Neural progenitor cell (in vitro differentiated cells): ENCODE measurements around the gene ROR2. TPM values are rescaled to one million over a fixed set of nuclear protein-coding genes. Genes with fewer than 3 reads are reported as not detected.

Experiments used
- DNase-seq: peaks from one replicate; pipeline ENCODE4 v3.0.0-alpha.2; 2016; ENCODE audit warnings: low spot score
- H2AFZ ChIP-seq: fragments of 200-600 bp; sonication (generic); replicated peaks from 2 replicates; pipeline ENCODE4 v1.6.1; 2016; ENCODE audit warnings: antibody characterized with exemption
- H3F3A ChIP-seq: fragments of 200-600 bp; sonication (generic); 2 replicates; pipeline ENCODE4 v1.6.1; 2016; ENCODE audit warnings: antibody characterized with exemption, low read depth
- H3K27ac ChIP-seq: fragments of 200-600 bp; sonication (generic); 2 replicates; pipeline ENCODE4 v1.5.1; 2016; ENCODE audit warnings: mild to moderate bottlenecking
- H3K27me3 ChIP-seq: fragments of 200-600 bp; sonication (generic); 2 replicates; pipeline ENCODE4 v1.6.1; 2016; ENCODE audit warnings: mild to moderate bottlenecking, moderate library complexity
- H3K36me3 ChIP-seq: fragments of 200-600 bp; sonication (generic); 2 replicates; pipeline ENCODE4 v1.5.1; 2016
- H3K4me1 ChIP-seq: fragments of 200-600 bp; sonication (generic); 2 replicates; pipeline ENCODE4 v1.6.1; 2016; ENCODE audit warnings: mixed run types
- H3K4me2 ChIP-seq: fragments of 200-600 bp; sonication (generic); 2 replicates; pipeline ENCODE4 v1.6.1; 2016
- H3K4me3 ChIP-seq: fragments of 200-600 bp; sonication (generic); 2 replicates; pipeline ENCODE4 v1.5.1; 2016
- H3K79me2 ChIP-seq: fragments of 200-600 bp; sonication (generic); 2 replicates; pipeline ENCODE4 v1.6.1; 2016; ENCODE audit warnings: low read depth
- H3K9ac ChIP-seq: fragments of 200-600 bp; sonication (generic); 2 replicates; pipeline ENCODE4 v1.6.1; 2016
- H3K9me3 ChIP-seq: fragments of 200-600 bp; sonication (generic); 2 replicates; pipeline ENCODE4 v1.5.1; 2016; ENCODE audit warnings: low read depth
- H4K20me1 ChIP-seq: fragments of 200-600 bp; sonication (generic); 2 replicates; pipeline ENCODE4 v1.6.1; 2016; ENCODE audit warnings: low read depth
- H3K27ac Mint-ChIP-seq: 3 replicates; pipeline ENCODE4 v1.8.0; 2021; ENCODE audit warnings: mixed read lengths
- H3K27me3 Mint-ChIP-seq: 2 replicates; pipeline ENCODE4 v1.8.0; 2022; ENCODE audit warnings: low read depth, mild to moderate bottlenecking, inconsistent platforms, moderate library complexity, mixed read lengths; ENCODE audit not compliant: insufficient read depth
- H3K36me3 Mint-ChIP-seq: 3 replicates; pipeline ENCODE4 v1.8.0; 2021; ENCODE audit warnings: mixed read lengths
- H3K4me1 Mint-ChIP-seq: 3 replicates; pipeline ENCODE4 v1.8.0; 2021; ENCODE audit warnings: mixed read lengths
- H3K4me3 Mint-ChIP-seq: 3 replicates; pipeline ENCODE4 v1.8.0; 2021; ENCODE audit warnings: mild to moderate bottlenecking, moderate library complexity, mixed read lengths
- H3K9me3 Mint-ChIP-seq: 3 replicates; pipeline ENCODE4 v1.8.0; 2020; ENCODE audit warnings: mixed read lengths
- CTCF ChIP-seq: fragments of 200-600 bp; sonication (generic); IDR thresholded peaks from 2 replicates; pipeline ENCODE4 v1.5.1; 2017; ENCODE audit warnings: antibody characterized with exemption, mild to moderate bottlenecking
- EZH2 ChIP-seq: fragments of 200-600 bp; sonication (generic); IDR thresholded peaks from 2 replicates; pipeline ENCODE4 v1.6.1; 2017; ENCODE audit warnings: antibody characterized with exemption, mild to moderate bottlenecking, moderate library complexity
- EZH2phosphoT487 ChIP-seq: fragments of 200-600 bp; sonication (generic); IDR thresholded peaks from 2 replicates; pipeline ENCODE4 v1.6.1; 2017; ENCODE audit warnings: antibody characterized with exemption
- total RNA-seq: library from RNA; depleted of rRNA; stranded (reverse); fragments of >200 nt; gene quantifications from 2 replicates; pipeline ENCODE4 v1.2.3, GENCODE V29; 2015; ENCODE audit warnings: low replicate concordance

The ROR2 gene
- total RNA-seq, 1 donor from 2014 or later, result 20.1 TPM

GRCh38 chr9:91816356-91816755, 133.7 kb downstream of the ROR2 start:
- no peaks in the 10 kb centered on the region for H3F3A ChIP-seq
- H3K4me3 Mint-ChIP-seq, result no peak overlapping the region
- TF ChIP-seq EZH2phosphoT487, result no peak
- TF ChIP-seq CTCF, result no peak
- TF ChIP-seq EZH2, result no peak

GRCh38 chr9:91815896-91816295, 134.1 kb downstream of the ROR2 start:
- H3K4me1 Mint-ChIP-seq, result peaks cover 45% of the 10 kb centered on the region
- H3K27ac Mint-ChIP-seq, result peak overlapping the region; percentile 54

More at GRCh38 chr9:91816356-91816755, 133.7 kb downstream of the ROR2 start:
- Mint-ChIP-seq H3K9me3 (peaks cover 2% of the 10 kb centered on the region), H3K4me1 (peaks cover 43% of the 10 kb centered on the region), H3K36me3 (peaks cover 2% of the 10 kb centered on the region), H3K27me3 (peaks cover 3% of the 10 kb centered on the region), H3K27ac (peak overlapping the region; percentile 54)
- Histone ChIP-seq H4K20me1 (peaks cover 54% of the 10 kb centered on the region), H3K36me3 (no peaks in the 10 kb centered on the region), H3K27ac (no peak overlapping the region), H3K4me1 (peaks cover 31% of the 10 kb centered on the region), H3K4me2 (no peak overlapping the region), H3K9ac (no peak overlapping the region), H3K79me2 (peaks cover 46% of the 10 kb centered on the region), H3K4me3 (no peak overlapping the region), H3K9me3 (no peaks in the 10 kb centered on the region), H3K27me3 (no peaks in the 10 kb centered on the region), H2AFZ (no peak overlapping the region)
- no peak for DNase-seq

GRCh38 chr9:91814753-91815152, 135.3 kb downstream of the ROR2 start:
- TF ChIP-seq EZH2 (no peak), CTCF (no peak)
- no peak for DNase-seq
- Mint-ChIP-seq H3K9me3 (no peaks in the 10 kb centered on the region), H3K27ac (peak overlapping the region; percentile 40), H3K4me1 (peaks cover 53% of the 10 kb centered on the region), H3K27me3 (peaks cover 3% of the 10 kb centered on the region), H3K36me3 (no peaks in the 10 kb centered on the region), H3K4me3 (no peak overlapping the region)
- peaks cover 42% of the 10 kb centered on the region for H3K79me2 ChIP-seq
- H3K9ac ChIP-seq, result no peak overlapping the region
- H4K20me1 ChIP-seq, result peaks cover 63% of the 10 kb centered on the region
- peaks cover 31% of the 10 kb centered on the region for H3K4me1 ChIP-seq
- H3F3A ChIP-seq, result no peaks in the 10 kb centered on the region
- H3K36me3 ChIP-seq, result no peaks in the 10 kb centered on the region
- no peak overlapping the region for H3K4me3 ChIP-seq
- no peak overlapping the region for H3K27ac ChIP-seq
- H3K27me3 ChIP-seq, result no peaks in the 10 kb centered on the region
- H3K9me3 ChIP-seq, result no peaks in the 10 kb centered on the region
- H2AFZ ChIP-seq, result no peak overlapping the region
- H3K4me2 ChIP-seq, result no peak overlapping the region

More at GRCh38 chr9:91815896-91816295, 134.1 kb downstream of the ROR2 start:
- Histone ChIP-seq H3F3A (no peaks in the 10 kb centered on the region), H4K20me1 (peaks cover 55% of the 10 kb centered on the region), H3K4me1 (peaks cover 31% of the 10 kb centered on the region), H2AFZ (no peak overlapping the region), H3K9me3 (no peaks in the 10 kb centered on the region), H3K36me3 (no peaks in the 10 kb centered on the region), H3K79me2 (peaks cover 42% of the 10 kb centered on the region), H3K9ac (no peak overlapping the region), H3K4me2 (no peak overlapping the region), H3K27ac (no peak overlapping the region), H3K4me3 (no peak overlapping the region), H3K27me3 (no peaks in the 10 kb centered on the region)
- Mint-ChIP-seq H3K36me3 (no peaks in the 10 kb centered on the region), H3K9me3 (no peaks in the 10 kb centered on the region), H3K4me3 (no peak overlapping the region), H3K27me3 (peaks cover 3% of the 10 kb centered on the region)
- no peak for DNase-seq
- TF ChIP-seq EZH2 (no peak), CTCF (no peak), EZH2phosphoT487 (no peak)
